Activated CD4-positive, alpha-beta T cell treated with anti-CD3 and anti-CD28 coated beads for 24 hours (primary cell): ENCODE data around the gene SEC14L1.
"Not testable (repeated sequence)": the region's sequence is repeated elsewhere in the genome, so short reads cannot be mapped to it uniquely, and the experiment has no call there.

Experiments used
- DNase-seq, 2 donors: peaks; one replicate each; pipeline ENCODE4 v3.0.0-alpha.2; 2020; ENCODE audit warnings: low read depth in 2 of 2

Gene SEC14L1

DNA sequence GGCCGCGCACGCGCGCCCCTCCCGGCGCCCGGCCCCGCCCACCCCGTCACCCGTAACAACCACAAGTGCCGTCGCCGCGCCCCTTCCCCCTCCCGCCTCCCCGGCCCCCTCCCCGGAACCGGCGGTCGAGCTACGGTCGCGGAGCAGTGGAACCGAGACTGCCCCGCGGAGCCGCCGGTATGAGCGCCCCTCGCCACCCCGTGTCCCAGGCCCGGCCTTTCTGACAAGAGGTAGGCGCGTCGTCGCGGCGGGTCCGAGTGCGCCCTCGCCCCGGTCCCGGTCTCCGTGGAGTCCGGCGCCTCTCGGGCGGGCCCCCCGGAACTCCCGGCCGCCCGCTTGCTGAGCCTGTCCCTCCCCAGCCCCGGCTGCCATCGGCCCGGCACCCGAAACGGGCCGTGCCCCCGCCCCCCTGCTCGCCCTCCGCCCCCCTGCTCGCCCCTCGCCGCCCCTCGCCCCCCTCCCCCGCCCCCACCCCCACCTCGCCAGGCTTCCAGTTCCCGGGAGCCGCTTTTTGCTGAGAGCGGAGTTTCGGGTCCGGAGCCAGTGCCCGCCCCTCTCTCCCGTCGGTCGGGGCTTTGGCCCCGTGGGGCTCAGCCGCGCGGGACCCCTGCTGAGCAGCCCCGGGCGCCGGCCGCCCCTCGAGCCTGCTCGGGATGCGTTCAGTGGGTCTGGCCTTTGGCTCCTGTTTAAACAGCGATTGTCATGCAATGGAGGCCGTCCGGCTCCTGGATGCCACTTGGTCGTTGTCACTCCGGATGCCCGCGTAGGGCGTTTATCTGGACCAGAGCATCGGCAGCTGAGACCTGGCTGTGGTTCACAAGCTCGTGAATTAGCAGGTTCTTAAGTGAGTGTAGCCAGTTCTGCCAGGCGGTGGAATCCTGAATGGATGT is at the start of gene SEC14L1:
TSS of gene SEC14L1 (plus strand) at position 92 of the 890 bp plus-strand sequence. CDS start 2,628 bp downstream, outside the sequence.
- peak in 1 of 2 donors; percentile 9 for DNase-seq

DNA sequence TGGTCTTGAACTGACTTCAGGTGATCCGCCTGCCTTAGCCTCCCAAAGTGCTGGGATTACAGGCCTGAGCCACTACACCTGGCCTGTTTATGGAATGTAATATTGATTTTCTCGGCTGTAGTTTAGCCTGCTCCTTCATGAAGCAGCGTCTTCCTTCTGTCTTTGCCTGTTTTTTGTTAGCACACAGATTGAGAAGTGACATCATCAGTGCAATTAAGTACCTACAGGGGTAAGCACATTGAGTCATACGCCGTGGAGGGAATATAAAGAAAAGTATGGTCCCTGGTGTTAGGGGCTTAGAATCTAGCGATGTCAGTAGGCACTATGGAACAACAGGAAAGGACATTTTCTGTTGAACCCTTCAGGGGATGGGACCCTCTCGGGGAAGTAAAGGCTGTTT is 48.7 kb upstream of the SEC14L1 start:
- DNase-seq, result no peak

DNA sequence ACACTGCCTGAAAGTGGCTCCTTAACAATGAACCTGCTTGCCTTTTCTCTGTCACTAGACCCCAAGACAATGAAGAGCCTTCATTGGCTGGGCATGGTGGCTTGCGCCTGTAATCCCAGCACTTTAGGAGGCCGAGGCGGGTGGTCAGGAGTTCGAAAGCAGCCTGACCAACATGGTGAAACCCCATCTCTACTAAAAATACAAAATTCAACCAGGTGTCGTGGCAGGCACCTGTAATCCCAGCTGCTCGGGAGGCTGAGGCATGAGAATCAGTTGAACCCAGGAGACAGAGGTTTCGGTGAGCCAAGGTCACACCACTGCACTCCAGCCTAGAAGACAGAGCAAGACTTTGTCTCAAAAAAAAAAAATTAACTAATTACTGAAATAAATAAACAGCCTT is 45.3 kb upstream of the SEC14L1 start:
- no peak for DNase-seq

DNA sequence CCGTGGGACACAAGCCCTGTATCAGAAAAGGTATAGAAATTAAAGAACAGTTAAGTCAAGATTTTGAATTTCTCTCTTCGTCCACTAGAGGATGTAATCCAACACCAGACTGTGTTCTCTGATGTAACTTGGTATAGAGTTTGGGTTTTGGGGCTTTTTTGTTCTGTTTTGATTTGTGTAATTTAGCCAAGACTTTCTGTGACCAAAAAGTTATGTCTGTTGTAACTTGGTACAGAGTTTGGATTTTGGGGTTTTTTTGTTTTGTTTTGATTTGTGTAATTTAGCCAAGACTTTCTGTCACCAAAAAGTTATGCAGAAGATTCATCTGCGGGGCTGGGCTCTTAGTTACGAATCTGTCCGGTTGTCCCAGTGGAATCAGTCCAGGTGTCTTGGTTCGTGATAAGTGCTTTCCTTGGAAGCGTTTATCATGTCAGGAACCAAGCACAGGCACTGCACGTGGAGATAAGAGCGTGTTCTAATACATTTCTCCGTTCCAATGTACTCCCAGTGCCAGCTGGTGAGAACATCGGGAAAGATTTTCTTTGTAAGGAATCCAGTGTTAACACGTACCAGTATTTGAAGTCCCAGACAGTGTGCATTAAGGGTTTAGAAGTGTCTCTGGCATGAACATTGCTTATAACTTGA is 44.1 kb upstream of the SEC14L1 start:
- no peak for DNase-seq

DNA sequence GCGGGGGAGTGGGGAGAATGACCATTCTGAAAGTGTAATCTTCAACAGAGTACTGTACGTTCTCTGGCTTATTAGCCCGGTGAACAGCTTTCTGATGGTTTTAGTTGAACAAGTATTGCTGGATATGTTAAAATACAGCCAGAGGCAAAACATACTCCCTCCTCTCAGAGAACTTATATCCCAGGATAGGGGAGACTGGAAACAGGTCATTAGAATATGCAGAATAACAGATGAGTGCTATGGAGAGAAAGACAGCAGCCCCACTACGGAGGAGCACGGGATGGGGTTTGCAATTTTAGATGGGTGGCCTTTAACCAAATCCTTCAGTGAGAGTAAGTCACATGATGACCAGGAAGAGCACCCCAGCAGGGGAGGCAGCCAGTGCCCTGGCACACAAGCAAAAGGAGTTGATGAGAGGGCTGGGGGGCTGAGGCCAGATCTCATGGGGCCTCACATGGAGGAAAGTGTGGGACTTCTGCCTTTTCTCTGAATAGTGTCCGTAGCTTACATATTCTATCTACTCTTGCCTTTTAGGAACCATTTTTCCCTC is 43.1 kb upstream of the SEC14L1 start:
- DNase-seq, result no peak

DNA sequence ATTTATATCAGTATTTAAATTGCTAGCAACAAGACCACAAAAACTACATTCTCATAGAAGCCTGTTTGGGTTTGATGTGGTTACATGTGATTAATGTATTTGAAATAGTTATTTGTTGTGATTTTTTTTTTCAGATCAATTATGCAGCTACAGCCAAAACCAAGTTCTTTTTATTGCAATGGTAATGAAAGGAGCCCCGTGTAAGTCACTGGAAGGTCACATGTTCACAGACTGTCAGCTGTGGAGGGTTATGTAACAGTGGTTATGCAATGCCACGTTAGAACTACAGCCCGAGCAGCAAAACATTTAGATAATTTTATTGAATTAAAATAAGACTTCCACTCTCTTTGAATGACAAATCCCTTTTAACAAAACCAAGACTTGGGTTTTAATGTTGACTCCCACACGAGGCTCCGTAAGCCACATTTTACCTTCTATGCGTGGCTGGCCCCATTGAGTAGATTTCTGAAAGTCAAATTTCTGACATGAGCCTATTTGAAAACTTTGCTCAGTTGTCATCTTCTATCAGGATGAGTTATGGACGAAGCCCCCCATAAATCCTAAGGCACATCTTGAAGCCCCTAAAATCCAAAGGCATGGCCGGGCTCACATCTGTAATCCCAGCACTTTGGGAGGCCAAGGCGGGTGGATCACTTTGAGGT is 41.8 kb upstream of the SEC14L1 start:
- DNase-seq, result no peak

DNA sequence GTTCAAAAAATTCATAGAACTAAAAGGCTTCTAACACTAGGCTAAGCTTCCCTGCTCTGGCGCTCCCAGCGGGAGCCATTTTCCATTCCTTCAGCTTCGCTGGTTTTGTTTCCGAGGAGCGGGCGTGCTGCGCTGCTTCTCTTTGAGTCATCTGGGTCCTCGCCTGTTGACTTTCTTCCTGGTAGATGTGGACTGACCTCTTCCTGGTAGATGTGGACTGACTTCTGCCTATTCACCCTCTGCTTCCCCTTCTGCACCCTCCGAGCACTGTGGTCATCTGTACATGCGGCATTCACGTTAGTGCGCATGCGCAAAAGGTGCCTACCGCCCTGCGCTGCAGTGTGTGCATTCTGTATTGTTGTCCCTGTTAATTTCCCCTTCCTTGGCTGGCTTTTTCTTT is 40.8 kb upstream of the SEC14L1 start:
- DNase-seq, result no peak

DNA sequence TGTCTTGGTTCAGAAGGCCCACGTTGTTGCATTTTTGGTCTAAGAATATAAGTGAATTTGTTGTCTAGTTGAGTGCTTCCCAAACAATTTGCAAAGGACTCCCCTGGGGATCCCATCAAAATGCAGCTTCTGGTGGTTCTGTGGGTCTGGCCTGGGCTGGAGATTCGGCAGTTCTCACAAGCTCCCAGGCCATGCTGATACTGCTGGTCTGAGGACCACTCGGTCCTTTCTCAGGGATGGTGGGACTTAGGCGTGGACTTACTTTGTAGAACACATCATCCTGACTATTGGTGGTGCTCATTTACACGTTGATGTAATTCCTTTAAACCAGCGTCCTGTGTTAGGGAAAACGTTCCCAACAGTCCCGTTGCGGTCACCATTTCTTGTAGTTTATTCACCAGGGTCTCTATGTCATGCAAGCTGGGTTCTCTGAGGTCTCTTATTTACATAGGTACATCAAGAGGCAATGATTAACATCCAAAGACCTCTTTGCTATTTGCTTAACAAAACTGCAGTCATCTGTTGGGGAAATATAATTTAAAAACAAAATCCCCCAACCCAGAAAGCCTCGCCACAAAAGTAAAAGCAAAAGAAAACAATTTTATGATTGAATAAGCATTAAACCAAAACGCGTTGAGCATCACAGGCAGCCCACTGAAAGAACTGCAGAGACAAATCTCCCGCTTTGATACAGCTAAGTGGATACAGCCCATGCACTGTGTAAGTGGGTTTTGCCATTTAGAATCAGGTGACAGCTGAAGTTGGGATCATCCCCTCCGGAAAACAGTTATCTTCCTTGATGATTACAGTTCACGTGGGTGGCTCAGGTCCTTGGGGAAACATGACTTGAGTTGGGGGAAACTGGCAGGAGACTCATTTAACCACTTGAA is 39.0 kb upstream of the SEC14L1 start:
- no peak for DNase-seq

DNA sequence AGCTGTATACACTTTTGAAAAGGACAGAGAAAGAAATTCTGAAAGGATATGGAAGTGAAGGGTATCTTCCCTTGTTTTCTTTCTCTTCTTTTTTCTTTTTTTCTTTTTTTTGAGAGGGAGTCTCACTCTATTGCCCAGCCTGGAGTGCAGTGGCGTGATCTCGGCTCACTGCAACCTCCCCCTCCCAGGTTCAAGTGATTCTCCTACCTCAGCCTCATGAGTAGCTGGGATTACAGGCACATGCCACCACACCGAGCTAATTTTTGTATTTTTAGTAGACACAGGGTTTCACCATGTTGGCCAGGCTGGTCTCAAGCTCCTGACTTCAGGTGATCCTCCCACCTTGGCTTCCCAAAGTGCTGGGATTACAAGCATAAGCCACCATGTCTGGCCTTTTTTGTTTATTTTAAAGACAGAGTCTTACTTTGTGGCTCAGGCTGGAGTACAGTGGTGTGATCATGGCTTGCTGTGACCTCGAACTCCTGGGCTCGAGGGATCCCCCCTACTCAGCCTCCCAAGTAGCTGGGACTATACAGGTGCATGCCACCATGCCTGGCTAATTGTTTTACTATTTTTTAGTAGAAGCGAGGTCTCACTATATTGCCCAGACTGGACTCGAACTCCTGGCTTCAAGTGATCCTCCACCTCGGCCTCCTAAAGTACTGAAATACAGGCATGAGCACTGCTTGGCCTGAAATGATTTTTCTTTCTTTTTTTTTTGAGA is 38.2 kb upstream of the SEC14L1 start:
- not testable (repeated sequence) for DNase-seq

DNA sequence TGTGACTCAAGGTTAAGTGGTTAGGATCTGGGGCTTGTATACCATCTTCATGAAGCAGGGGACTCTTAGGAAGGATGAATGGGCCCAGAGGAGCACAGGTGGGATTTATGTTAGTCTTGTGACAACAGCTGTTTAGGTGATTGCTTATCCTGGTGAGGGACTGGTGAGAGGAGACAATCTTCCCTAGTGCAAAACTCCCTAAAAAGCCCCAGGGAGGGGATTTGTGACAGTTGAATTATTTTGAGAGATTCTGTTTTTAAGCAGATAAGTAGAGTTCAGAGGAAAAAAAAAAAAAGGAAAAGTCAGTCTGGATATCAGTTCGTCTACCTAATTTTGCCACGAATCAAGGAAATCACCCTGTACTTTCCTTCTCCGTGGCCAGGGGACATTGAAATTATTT is 35.1 kb upstream of the SEC14L1 start:
- DNase-seq, result no peak

DNA sequence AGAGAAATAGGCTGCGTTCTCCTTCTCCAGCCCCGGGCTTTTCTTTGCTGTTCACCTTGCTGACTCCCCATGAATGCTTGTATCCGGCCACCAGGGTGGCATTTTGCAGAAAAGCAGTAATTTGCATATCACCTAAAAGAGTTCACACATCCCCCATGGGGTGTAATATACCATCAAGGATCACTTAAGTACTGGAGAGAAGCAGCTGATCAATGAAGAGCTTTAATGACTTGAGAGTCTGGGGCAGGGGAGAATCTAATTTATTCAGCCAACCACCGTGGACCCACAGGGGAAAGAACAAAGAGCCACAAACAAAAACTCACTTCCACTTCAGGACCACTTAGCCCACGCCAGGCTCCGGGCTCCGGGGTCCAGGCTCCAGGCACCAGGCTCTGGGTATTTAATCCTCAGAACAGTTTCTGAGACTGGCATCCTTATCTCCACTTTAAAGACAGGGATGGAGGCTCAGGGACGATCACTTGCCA is 33.9 kb upstream of the SEC14L1 start:
- DNase-seq, result no peak

DNA sequence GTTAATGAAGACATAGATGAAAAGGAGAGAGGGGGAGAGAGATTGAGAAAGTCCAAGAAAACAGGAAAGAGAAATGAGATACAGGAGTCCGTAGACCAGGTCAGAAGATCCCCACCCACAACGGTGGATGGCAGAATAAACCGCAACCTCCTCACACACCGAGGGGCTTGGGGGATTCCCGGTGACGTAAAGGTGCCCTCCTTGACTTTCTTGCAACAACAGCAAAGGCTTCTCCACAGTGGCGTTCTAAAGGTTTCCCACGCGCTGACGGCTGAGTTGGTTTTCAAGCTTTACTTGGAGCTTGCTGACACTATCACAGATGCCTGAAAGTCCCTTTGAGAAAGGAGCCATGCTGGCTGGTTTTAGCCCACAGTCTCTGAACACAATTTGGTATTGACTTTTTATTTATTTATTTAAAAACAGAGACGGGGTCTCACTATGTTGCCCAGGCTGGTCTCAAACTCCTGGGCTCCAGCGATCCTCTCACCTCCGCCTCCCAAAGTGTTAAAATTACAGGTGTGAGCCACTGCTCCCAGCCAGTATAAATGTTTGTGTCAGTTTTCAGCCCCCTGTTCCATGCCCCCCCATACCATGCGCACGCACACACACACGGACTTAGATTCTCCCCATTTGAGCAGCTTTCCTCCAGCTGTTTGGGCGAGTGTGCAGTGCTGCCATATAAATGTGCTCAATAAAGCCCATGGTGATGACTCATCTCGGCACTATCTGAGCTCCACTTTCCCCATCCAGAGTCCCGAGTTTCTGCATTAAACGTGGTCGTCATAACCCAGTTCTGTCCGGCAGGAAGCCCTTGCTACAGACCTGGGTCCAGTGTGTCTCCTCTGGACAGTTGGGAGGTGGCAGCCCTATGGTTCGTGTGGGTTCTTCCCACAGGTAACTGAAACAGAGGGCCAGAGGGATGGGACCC is 33.0 kb upstream of the SEC14L1 start:
- DNase-seq, result peak; percentile 10 to 30

DNA sequence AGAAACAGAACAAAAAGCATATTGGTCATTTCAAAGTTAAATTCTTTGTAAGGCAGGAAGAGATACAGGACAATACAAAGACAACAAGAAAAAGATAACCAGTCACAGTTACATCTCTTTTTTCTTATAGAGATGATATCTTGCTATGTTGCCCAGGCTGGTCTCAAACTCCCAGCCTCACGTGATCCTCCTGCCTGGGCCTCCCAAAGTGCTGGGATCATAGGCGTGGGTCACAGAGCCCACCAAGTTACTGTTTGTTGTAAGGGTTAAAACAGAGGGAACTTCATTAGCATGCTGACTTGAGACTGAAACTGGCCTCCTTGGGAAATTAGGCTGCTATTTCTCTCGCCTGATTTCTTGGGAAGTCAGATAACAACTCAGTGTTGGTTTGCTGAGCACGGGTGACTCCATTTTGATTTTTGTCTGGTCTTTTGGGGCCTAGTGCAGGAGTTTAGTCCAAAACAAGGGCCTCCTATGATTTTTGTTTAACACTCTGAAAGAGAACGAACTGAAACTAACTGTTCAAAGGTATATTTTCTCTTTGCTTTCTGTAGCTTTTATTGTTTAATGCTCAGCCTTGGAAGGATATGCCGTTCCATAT is 31.5 kb upstream of the SEC14L1 start:
- DNase-seq, result no peak

DNA sequence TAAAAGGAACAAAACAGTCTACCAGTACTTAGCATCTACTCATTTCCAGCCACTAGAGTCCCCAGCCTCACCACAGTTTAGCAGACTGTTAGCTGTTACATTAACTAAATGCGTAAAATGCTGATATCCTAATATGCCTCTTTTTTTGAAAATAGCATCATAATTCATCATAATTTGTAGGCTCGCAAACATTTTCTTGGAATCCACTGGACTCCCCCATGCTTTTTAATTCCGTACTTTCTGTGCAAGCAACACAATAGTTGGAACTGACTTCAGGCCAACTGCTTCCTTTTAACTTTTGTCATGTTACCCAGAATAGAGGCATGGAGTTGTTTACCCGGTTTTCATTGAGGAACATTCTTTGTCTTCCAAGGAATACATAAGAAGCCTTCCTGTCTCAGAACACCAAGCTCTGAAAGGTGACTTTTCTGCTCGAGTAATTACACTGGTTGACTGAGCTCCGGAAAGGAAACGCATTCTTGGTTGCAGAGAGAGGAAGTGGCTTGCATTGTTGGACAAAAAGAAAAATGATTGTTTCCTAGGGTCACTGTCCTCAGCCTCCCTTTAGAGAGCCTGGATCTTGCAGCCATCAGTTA is 30.9 kb upstream of the SEC14L1 start:
- no peak for DNase-seq

DNA sequence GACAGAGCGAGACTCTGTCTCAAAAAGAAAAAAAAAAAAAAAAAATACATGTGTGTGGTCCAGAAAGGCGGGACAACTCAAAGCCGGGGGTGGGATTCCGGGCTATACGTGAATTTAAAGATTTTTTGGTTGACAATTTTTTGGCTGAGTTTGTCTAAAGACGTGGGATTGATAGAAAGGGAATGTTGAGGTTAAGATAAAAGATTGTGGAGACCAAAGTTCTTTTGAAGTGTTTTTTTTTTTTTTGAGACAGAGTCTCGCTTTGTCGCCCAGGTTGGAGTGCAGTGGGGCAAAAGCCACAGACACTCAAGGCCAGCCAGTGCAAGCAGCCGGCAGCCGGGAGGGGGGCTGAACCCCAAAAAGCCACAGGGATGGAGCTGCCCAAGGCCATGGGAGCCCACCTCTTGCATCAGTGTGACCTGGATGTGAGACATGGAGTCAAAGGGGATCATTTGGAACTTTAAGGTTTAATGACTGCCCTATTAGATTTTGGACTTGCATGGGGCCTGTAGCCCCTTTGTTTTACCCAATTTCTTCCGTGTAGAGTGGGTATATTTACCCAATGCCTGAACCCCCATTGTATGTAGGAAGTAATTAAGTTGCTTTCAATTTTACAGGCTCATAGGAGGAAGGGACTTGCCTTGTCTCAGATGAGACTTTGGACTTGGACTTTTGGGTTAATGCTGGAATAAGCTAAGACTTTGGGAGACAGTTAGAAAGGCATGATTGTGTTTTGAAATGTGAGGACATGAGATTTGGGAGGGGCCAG is 29.4 kb upstream of the SEC14L1 start:
- DNase-seq, result not testable (repeated sequence)

DNA sequence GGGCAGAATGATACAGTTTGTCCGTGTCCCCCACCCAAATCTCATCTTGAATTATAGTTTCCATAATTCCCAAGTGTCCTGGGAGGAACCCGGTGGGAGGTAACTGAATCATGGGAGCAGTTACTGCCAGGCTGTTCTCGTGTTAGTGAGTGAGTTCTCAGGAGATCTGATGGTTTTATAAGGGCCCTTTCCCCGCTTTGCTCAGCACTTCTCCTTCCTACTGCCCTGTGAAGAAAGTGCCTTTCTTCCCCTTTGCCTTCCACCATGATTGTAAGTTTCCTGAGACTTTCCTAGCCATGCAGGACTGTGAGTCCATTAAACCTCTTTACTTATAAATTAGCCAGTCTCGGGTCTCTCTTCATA is 28.9 kb upstream of the SEC14L1 start:
- no peak for DNase-seq

DNA sequence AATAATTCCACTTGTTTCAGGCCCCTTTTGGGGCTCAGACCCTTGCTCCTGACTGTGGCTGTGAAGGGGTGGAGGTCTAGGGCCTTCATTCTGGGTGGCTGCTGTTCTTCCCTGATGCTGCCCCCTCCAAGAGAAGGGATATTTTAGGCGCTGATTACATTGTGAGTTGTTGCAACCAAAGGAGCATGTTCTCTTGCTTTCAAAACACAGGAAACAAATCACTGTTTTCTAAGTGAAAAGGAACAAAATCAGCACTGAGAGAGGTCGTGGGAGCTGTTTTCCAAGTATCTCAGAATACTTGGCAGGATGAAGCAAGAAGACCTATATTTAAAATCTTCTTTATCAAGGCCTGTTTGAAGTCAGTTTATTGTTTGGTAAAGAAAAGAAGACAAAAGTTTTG is 25.3 kb upstream of the SEC14L1 start:
- DNase-seq, result no peak

DNA sequence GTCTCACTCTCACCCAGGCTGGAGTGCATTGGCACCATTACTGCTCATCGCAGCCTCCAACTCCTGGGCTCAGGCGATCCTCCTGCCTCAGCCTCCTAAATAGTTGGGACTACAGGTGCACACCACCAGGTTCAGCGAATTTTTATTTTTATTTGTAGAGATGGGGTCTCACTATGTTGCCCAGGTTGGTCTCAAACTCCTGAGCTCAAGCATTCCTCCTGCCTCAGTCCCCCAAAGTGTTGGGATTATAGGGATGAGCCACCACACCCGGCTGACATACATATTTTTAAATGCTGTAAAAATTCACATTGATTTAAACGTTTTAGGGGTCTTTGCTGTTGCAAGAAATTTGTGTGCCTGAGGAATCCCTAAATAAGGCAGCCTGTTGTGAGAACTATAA is 24.8 kb upstream of the SEC14L1 start:
- DNase-seq, result no peak
